Naive thymus-derived CD4-positive, alpha-beta T cell (primary cell): Measurements from ENCODE around the gene GUCA2B. TPM values are rescaled to one million over a fixed set of nuclear protein-coding genes. Genes with fewer than 3 reads are reported as not detected.

Experiments used
- ATAC-seq: fragments of 150-1000 bp; cut with Tn5 transposase; 2 replicates; pipeline ENCODE4 v1.10.0; 2021; ENCODE audit warnings: mild to moderate bottlenecking, moderate library complexity
- CTCF ChIA-PET: fragments of 350-600 bp; sonication (Branson Sonifier 250); formaldehyde crosslinking; loops from one replicate; lab custom pipeline; 2021; ENCODE audit warnings: antibody characterized with exemption; lab: Charles Lee
- POLR2A ChIA-PET: fragments of 350-600 bp; sonication (Branson Sonifier 250); formaldehyde crosslinking; loops from one replicate; lab custom pipeline; 2021; ENCODE audit warnings: antibody characterized with exemption, inconsistent platforms; lab: Charles Lee
- DNase-seq, 9 donors: peaks; one replicate each; pipeline versions ENCODE4 v3.0.0 to v3.0.0-alpha.2; 2020 to 2022; ENCODE audit warnings: mixed read lengths in 1 of 9
- H3K27ac ChIP-seq: one replicate; pipeline ENCODE4 v1.7.0; 2013; ENCODE audit warnings: mild to moderate bottlenecking, low read depth, low read length, moderate library complexity
- H3K27me3 ChIP-seq, 2 donors: one replicate each; pipeline ENCODE4 v1.7.0; 2013; ENCODE audit warnings: low read length in 2 of 2, mild to moderate bottlenecking in 2 of 2, moderate library complexity in 2 of 2; ENCODE audit not compliant: control insufficient read depth in 2 of 2, insufficient read depth in 2 of 2
- H3K36me3 ChIP-seq, 3 experiments: 1 replicate in 2 of 3; 2 replicates in 1 of 3; pipeline ENCODE4 v1.7.0; 2013; ENCODE audit warnings: low read length in 3 of 3, mild to moderate bottlenecking in 3 of 3, moderate library complexity in 1 of 3; ENCODE audit not compliant: insufficient read depth in 3 of 3, control insufficient read depth in 2 of 3
- H3K4me1 ChIP-seq, 2 donors: one replicate each; pipeline ENCODE4 v1.7.0; 2013; ENCODE audit warnings: low read length in 2 of 2, mild to moderate bottlenecking in 2 of 2, moderate library complexity in 1 of 2; ENCODE audit not compliant: control insufficient read depth in 2 of 2, insufficient read depth in 2 of 2
- H3K4me3 ChIP-seq: 2 replicates; pipeline ENCODE4 v1.7.0; 2013; ENCODE audit warnings: mild to moderate bottlenecking, low read length
- H3K9me3 ChIP-seq, 3 experiments: 1 replicate in 2 of 3; 2 replicates in 1 of 3; pipeline ENCODE4 v1.7.0; 2013; ENCODE audit warnings: low read length in 3 of 3; ENCODE audit not compliant: control insufficient read depth in 2 of 3
- H3K27ac Mint-ChIP-seq, 9 donors: one replicate each; pipeline ENCODE4 v1.8.0; 2020 to 2022; ENCODE audit warnings: mixed read lengths in 9 of 9, mild to moderate bottlenecking in 8 of 9, moderate library complexity in 5 of 9, inconsistent platforms in 2 of 9
- H3K27me3 Mint-ChIP-seq, 5 donors: one replicate each; pipeline ENCODE4 v1.8.0; 2021 to 2022; ENCODE audit warnings: mixed read lengths in 5 of 5, mild to moderate bottlenecking in 1 of 5
- H3K36me3 Mint-ChIP-seq, 5 donors: one replicate each; pipeline ENCODE4 v1.8.0; 2020 to 2022; ENCODE audit warnings: mixed read lengths in 5 of 5, mild to moderate bottlenecking in 3 of 5, inconsistent platforms in 1 of 5
- H3K4me1 Mint-ChIP-seq, 7 donors: one replicate each; pipeline ENCODE4 v1.8.0; 2020 to 2022; ENCODE audit warnings: mixed read lengths in 7 of 7, mild to moderate bottlenecking in 3 of 7, inconsistent platforms in 1 of 7
- H3K4me3 Mint-ChIP-seq, 10 donors: one replicate each; pipeline ENCODE4 v1.8.0; 2020 to 2022; ENCODE audit warnings: mild to moderate bottlenecking in 10 of 10, mixed read lengths in 10 of 10, moderate library complexity in 6 of 10, inconsistent platforms in 2 of 10
- H3K9me3 Mint-ChIP-seq, 11 donors: one replicate each; pipeline ENCODE4 v1.8.0; 2020 to 2022; ENCODE audit warnings: mixed read lengths in 11 of 11, mild to moderate bottlenecking in 4 of 11, inconsistent platforms in 1 of 11, moderate library complexity in 1 of 11
- intact Hi-C, 2 donors: fragments of 100-400 bp; cut with micrococcal nuclease; formaldehyde crosslinking; loops; one replicate each; pipeline ENCODE4 v1.15.1; 2023
- polyA plus RNA-seq, 2 donors: library from polyadenylated mRNA; unstranded; fragments of 300-500 nt; fragmentation: Illumina TruSeq; gene quantifications; one replicate each; pipeline ENCODE4 v1.2.3, GENCODE V29; 2021
- total RNA-seq, 6 experiments: library from RNA in 5 of 6; stranded (reverse) in 5 of 6; gene quantifications; 1 replicate in 5 of 6; 2 replicates in 1 of 6; pipeline ENCODE4 v1.2.3 and lab custom pipeline; 2021 to 2026

The GUCA2B gene
- total and polyA plus RNA-seq, 7 experiments from 2014 or later: not detected

GRCh38 chr1:42173961-42174735 lies 20.9 kb downstream of the GUCA2B start:
- intact Hi-C loops: loop anchor here (1.0 to 10.0 kb wide), 9 partner anchors 27 to 658 kb away; partner anchors contain the start of genes CLDN19 (in 1 of the 2), PPCS (in 1 of the 2) and ZMYND12 (in 1 of the 2)
- Mint-ChIP-seq H3K27ac (peak overlapping the region in 2 of 9 donors; percentile 13 to 17), H3K4me1 (peaks cover 0 to 3% (median 0%) of the 10 kb centered on the region in 7 donors)

GRCh38 chr1:42175314-42176054 lies 22.3 kb downstream of the GUCA2B start:
- ATAC-seq: no peak
- Mint-ChIP-seq H3K27ac (peak overlapping the region in 3 of 9 donors; percentile 40 to 47 (median 43)), H3K36me3 (peaks cover 0 to 4% (median 3%) of the 10 kb centered on the region in 5 donors), H3K4me1 (peaks cover 0 to 3% (median 0%) of the 10 kb centered on the region in 7 donors), H3K4me3 (no peak overlapping the region), H3K27me3 (no peaks in the 10 kb centered on the region), H3K9me3 (no peaks in the 10 kb centered on the region)
- H3K4me1 ChIP-seq: no peaks in the 10 kb centered on the region
- no peak overlapping the region for H3K4me3 ChIP-seq
- POLR2A ChIA-PET: interaction anchor here (0.7 kb wide), 1 partner anchor 1504 kb away, joined by 3 read pairs; no protein-coding TSS in a partner anchor
- CTCF ChIA-PET: interaction anchor here (0.5 to 4.7 kb wide), 5 partner anchors 21 to 657 kb away, joined by 3 to 56 read pairs (median 4); no protein-coding TSS in a partner anchor
- no peak overlapping the region for H3K27ac ChIP-seq
- peaks cover 3 to 10% (median 8%) of the 10 kb centered on the region in 3 experiments for H3K36me3 ChIP-seq
- no peak for DNase-seq
- intact Hi-C loops: loop anchor here (2.0 to 10.0 kb wide), 4 partner anchors 157 to 569 kb away; partner anchors contain the start of genes CLDN19 (in 1 of the 2), FOXJ3 (in 1 of the 2), PPCS (in 1 of the 2) and ZMYND12 (in 1 of the 2)
- H3K27me3 ChIP-seq: no peaks in the 10 kb centered on the region
- no peaks in the 10 kb centered on the region for H3K9me3 ChIP-seq

More at GRCh38 chr1:42173961-42174735, 20.9 kb downstream of the GUCA2B start:
- no peak for DNase-seq
- POLR2A ChIA-PET: interaction anchor here (0.6 kb wide), 1 partner anchor 127 kb away, joined by 3 read pairs; no protein-coding TSS in a partner anchor
- no peak overlapping the region for H3K4me3 ChIP-seq
- CTCF ChIA-PET: interaction anchor here (0.5 to 4.7 kb wide), 22 partner anchors 9 to 1984 kb away, joined by 3 to 56 read pairs (median 3); partner anchors contain the start of gene GUCA2A
- Mint-ChIP-seq H3K36me3 (peaks cover 0 to 3% (median 0%) of the 10 kb centered on the region in 5 donors), H3K27me3 (no peaks in the 10 kb centered on the region), H3K4me3 (no peak overlapping the region), H3K9me3 (no peaks in the 10 kb centered on the region)
- H3K9me3 ChIP-seq: no peaks in the 10 kb centered on the region
- no peak overlapping the region for H3K27ac ChIP-seq
- H3K4me1 ChIP-seq: no peaks in the 10 kb centered on the region
- H3K27me3 ChIP-seq: no peaks in the 10 kb centered on the region
- no peak for ATAC-seq
- H3K36me3 ChIP-seq: peaks cover 0 to 3% (median 3%) of the 10 kb centered on the region in 3 experiments

- H3K27ac ChIP-seq: no peak overlapping the region
- Mint-ChIP-seq H3K4me1 (peaks cover 0 to 3% (median 0%) of the 10 kb centered on the region in 7 donors), H3K36me3 (peaks cover 0 to 8% (median 4%) of the 10 kb centered on the region in 5 donors), H3K4me3 (no peak overlapping the region), H3K27me3 (no peaks in the 10 kb centered on the region), H3K9me3 (no peaks in the 10 kb centered on the region), H3K27ac (peak overlapping the region in 3 of 9 donors; percentile 22 to 42 (median 32))
- DNase-seq: peak in 6 of 9 donors; percentile 19 to 47 (median 36)
- H3K9me3 ChIP-seq: no peaks in the 10 kb centered on the region
- H3K4me1 ChIP-seq: no peaks in the 10 kb centered on the region
- H3K4me3 ChIP-seq: no peak overlapping the region
- peaks cover 8 to 25% (median 8%) of the 10 kb centered on the region in 3 experiments for H3K36me3 ChIP-seq
- no peaks in the 10 kb centered on the region for H3K27me3 ChIP-seq
- ChIA-PET POLR2A (interaction anchor here (0.9 kb wide), 1 partner anchor 280 kb away, joined by 5 read pairs; no protein-coding TSS in a partner anchor), CTCF (interaction anchor here (0.7 kb wide), 2 partner anchors 10 to 155 kb away, joined by 4 read pairs; no protein-coding TSS in a partner anchor)
- peak; percentile 50 for ATAC-seq
- intact Hi-C loops: loop anchor here (1.0 to 10.0 kb wide), 5 partner anchors 155 to 568 kb away; partner anchors contain the start of genes PPCS (in 2 of the 2), ZMYND12 (in 2 of the 2), CLDN19 (in 1 of the 2) and FOXJ3 (in 1 of the 2)
These were observed 23.8 kb downstream of the GUCA2B start for GRCh38 chr1:42176902-42177519.

- Mint-ChIP-seq H3K4me3 (no peak overlapping the region), H3K27ac (peak overlapping the region in 2 of 9 donors; percentile 0 to 16), H3K9me3 (no peaks in the 10 kb centered on the region), H3K4me1 (peaks cover 0 to 3% (median 0%) of the 10 kb centered on the region in 7 donors), H3K27me3 (no peaks in the 10 kb centered on the region), H3K36me3 (peaks cover 0 to 8% (median 4%) of the 10 kb centered on the region in 5 donors)
- Histone ChIP-seq H3K4me3 (no peak overlapping the region), H3K36me3 (peaks cover 8 to 29% (median 8%) of the 10 kb centered on the region in 3 experiments), H3K9me3 (no peaks in the 10 kb centered on the region), H3K27ac (no peak overlapping the region), H3K27me3 (no peaks in the 10 kb centered on the region), H3K4me1 (no peaks in the 10 kb centered on the region)
- CTCF ChIA-PET: interaction anchor here (0.7 kb wide), 2 partner anchors 10 to 155 kb away, joined by 4 read pairs; no protein-coding TSS in a partner anchor
- POLR2A ChIA-PET: interaction anchor here (0.9 kb wide), 1 partner anchor 279 kb away, joined by 5 read pairs; no protein-coding TSS in a partner anchor
- no peak for ATAC-seq
- intact Hi-C loops: loop anchor here (1.0 to 10.0 kb wide), 5 partner anchors 155 to 567 kb away; partner anchors contain the start of genes PPCS (in 2 of the 2), ZMYND12 (in 2 of the 2), CLDN19 (in 1 of the 2) and FOXJ3 (in 1 of the 2)
- no peak for DNase-seq
These were observed 24.4 kb downstream of the GUCA2B start for GRCh38 chr1:42177541-42177981.

GRCh38 chr1:42178249-42178648 lies 25.0 kb downstream of the GUCA2B start:
- peaks cover 0 to 8% (median 4%) of the 10 kb centered on the region in 5 donors for H3K36me3 Mint-ChIP-seq
- peak overlapping the region in 2 of 9 donors; percentile 2 to 49 for H3K27ac Mint-ChIP-seq

More at GRCh38 chr1:42178249-42178648, 25.0 kb downstream of the GUCA2B start:
- intact Hi-C loops: loop anchor here (5.0 to 10.0 kb wide), 3 partner anchors 154 to 567 kb away; partner anchors contain the start of genes CLDN19 (in 1 of the 2), PPCS (in 1 of the 2) and ZMYND12 (in 1 of the 2)
- H3K27me3 Mint-ChIP-seq: no peaks in the 10 kb centered on the region
- ChIA-PET POLR2A (no interaction called here), CTCF (interaction anchor here (1.9 kb wide), 1 partner anchor 59 kb away, joined by 4 read pairs; no protein-coding TSS in a partner anchor)
- Histone ChIP-seq H3K27me3 (no peaks in the 10 kb centered on the region), H3K36me3 (peaks cover 8 to 33% (median 8%) of the 10 kb centered on the region in 3 experiments), H3K9me3 (no peaks in the 10 kb centered on the region), H3K4me1 (no peaks in the 10 kb centered on the region), H3K4me3 (no peak overlapping the region), H3K27ac (no peak overlapping the region)
- no peak overlapping the region for H3K4me3 Mint-ChIP-seq
- ATAC-seq (no peak), DNase-seq (no peak)
- H3K4me1 Mint-ChIP-seq: peaks cover 0 to 3% (median 0%) of the 10 kb centered on the region in 7 donors
- H3K9me3 Mint-ChIP-seq: no peaks in the 10 kb centered on the region
